Peyer's patch (tissue), 4 donors: Measurements from ENCODE around the gene FGFBP3. TPM values are rescaled to one million over a fixed set of nuclear protein-coding genes. Genes with fewer than 3 reads are reported as not detected.

Experiments used
- DNase-seq, 3 donors: peaks; one replicate each; pipeline ENCODE4 v3.0.0-alpha.2; 2017 to 2019
- H3K27ac ChIP-seq, 4 donors: fragments of 200-600 bp; sonication (generic); one replicate each; pipeline ENCODE4 v1.5.1; 2016 to 2019
- H3K27me3 ChIP-seq, 2 donors: fragments of 200-600 bp; sonication (generic); one replicate each; pipeline ENCODE4 v1.5.1; 2019
- H3K36me3 ChIP-seq, 3 donors: fragments of 200-600 bp; sonication (generic); one replicate each; pipeline ENCODE4 v1.5.1; 2016 to 2019
- H3K4me1 ChIP-seq, 4 donors: fragments of 200-600 bp; sonication (generic); one replicate each; pipeline ENCODE4 v1.5.1; 2016 to 2019
- H3K4me3 ChIP-seq, 4 donors: fragments of 200-600 bp; sonication (generic); 1 replicate in 3 of 4; 2 replicates in 1 of 4; pipeline ENCODE4 v1.5.1; 2016 to 2019; ENCODE audit warnings: mild to moderate bottlenecking in 1 of 4
- H3K9me3 ChIP-seq, 4 donors: fragments of 200-600 bp; sonication (generic); one replicate each; pipeline ENCODE4 v1.5.1; 2016 to 2019; ENCODE audit warnings: mild to moderate bottlenecking in 1 of 4
- CTCF ChIP-seq, 6 experiments: fragments of 450-650 bp in 4 of 6; fragments of 200-600 bp in 2 of 6; sonication (generic) in 1 of 6; IDR thresholded peaks; one replicate each; pipeline ENCODE4 v1.5.1; 2017 to 2019; ENCODE audit warnings: antibody characterized with exemption in 6 of 6, mild to moderate bottlenecking in 3 of 6, moderate library complexity in 1 of 6
- POLR2A ChIP-seq, 2 donors: fragments of 450-650 bp; IDR thresholded peaks; one replicate each; pipeline ENCODE4 v1.5.1; 2017; ENCODE audit warnings: antibody characterized with exemption in 2 of 2, mild to moderate bottlenecking in 2 of 2, moderate library complexity in 2 of 2
- small RNA-seq, 2 donors: library from RNA; depleted of rRNA; stranded (forward); fragments of <200 nt; gene quantifications; one replicate each; pipeline ENCODE3, GENCODE V24; 2016
- total RNA-seq, 4 donors: library from RNA; depleted of rRNA; stranded (reverse); fragments of >200 nt; gene quantifications; one replicate each; pipeline ENCODE4 v1.1.0, GENCODE V29; 2016

FGFBP3 gene
- total RNA-seq, 4 donors from 2014 or later = 0.53 to 1.1 TPM; not detected in 2

DNA sequence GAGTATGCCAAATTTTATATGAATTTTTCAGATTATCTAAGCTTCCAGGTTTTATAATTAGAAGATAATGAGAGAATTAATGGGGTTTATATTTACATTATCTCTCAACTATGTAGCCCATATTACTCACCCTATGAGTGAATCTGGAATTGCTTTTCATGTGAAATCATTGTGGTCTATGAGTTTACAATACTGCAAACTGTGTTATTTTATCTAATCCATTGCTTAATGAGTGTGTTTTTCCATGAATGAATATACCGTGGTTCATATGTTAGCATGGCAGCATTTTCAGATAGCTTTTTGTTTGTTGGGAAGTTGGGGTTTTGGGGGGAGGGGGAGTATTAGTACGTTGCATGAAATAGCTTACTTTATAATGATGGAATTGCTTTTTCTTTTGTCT is 44.5 kb downstream of the FGFBP3 start:
- Histone ChIP-seq H3K4me1 (no peaks in the 10 kb centered on the region), H3K36me3 (peaks cover 0 to 44% (median 0%) of the 10 kb centered on the region in 3 donors), H3K4me3 (no peak overlapping the region), H3K9me3 (no peaks in the 10 kb centered on the region), H3K27ac (no peak overlapping the region), H3K27me3 (no peaks in the 10 kb centered on the region)
- no peak for DNase-seq
- TF ChIP-seq POLR2A (IDR thresholded peaks at IDR 0.05) (no peak), CTCF (IDR thresholded peaks at IDR 0.05) (no peak)

GRCh38 chr10:91864099-91864498 is 45.2 kb downstream of the FGFBP3 start:
- Histone ChIP-seq H3K27ac (no peak overlapping the region), H3K4me3 (no peak overlapping the region), H3K27me3 (no peaks in the 10 kb centered on the region), H3K36me3 (peaks cover 0 to 50% (median 0%) of the 10 kb centered on the region in 3 donors), H3K9me3 (no peaks in the 10 kb centered on the region), H3K4me1 (no peaks in the 10 kb centered on the region)
- no peak for TF ChIP-seq POLR2A (IDR thresholded peaks at IDR 0.05)
- no peak for TF ChIP-seq CTCF (IDR thresholded peaks at IDR 0.05)
- DNase-seq = no peak

- Histone ChIP-seq H3K36me3 (peaks cover 0 to 83% (median 0%) of the 10 kb centered on the region in 3 donors), H3K9me3 (no peaks in the 10 kb centered on the region), H3K4me3 (no peak overlapping the region), H3K27ac (no peak overlapping the region), H3K4me1 (no peaks in the 10 kb centered on the region), H3K27me3 (no peaks in the 10 kb centered on the region)
- TF ChIP-seq CTCF (IDR thresholded peaks at IDR 0.05) = no peak
- TF ChIP-seq POLR2A (IDR thresholded peaks at IDR 0.05) = no peak
- DNase-seq = no peak
These were observed 48.4 kb downstream of the FGFBP3 start for GRCh38 chr10:91860885-91861284.

- H3K36me3 ChIP-seq = peaks cover 0 to 95% (median 0%) of the 10 kb centered on the region in 3 donors
- H3K4me3 ChIP-seq = no peak overlapping the region
- DNase-seq = no peak
- TF ChIP-seq POLR2A (IDR thresholded peaks at IDR 0.05) (no peak), CTCF (IDR thresholded peaks at IDR 0.05) (peak in 2 of 6 experiments; percentile 10 to 22)
- H3K27ac ChIP-seq = no peak overlapping the region
- no peaks in the 10 kb centered on the region for H3K4me1 ChIP-seq
- no peaks in the 10 kb centered on the region for H3K27me3 ChIP-seq
- no peaks in the 10 kb centered on the region for H3K9me3 ChIP-seq
These were observed 52.6 kb downstream of the FGFBP3 start for GRCh38 chr10:91856637-91857036.

Small RNA genes lying within 50 kb of the gene (small RNA-seq; reads per million reads assigned to genes)
- gene AL359198.2 = 0 reads per million in 2 donors

Other genes with a start within 250 kb of the FGFBP3 start
- 10 to 100 TPM; 27.8 to 47.0 (median 31.3) TPM for gene TNKS2, start 111.1 kb downstream of the FGFBP3 start, total RNA-seq
- gene BTAF1, start 14.3 kb upstream of the FGFBP3 start, total RNA-seq = 10 to 100 TPM; 37.0 to 60.2 (median 45.4) TPM